NCI-H1694 treated with DMSO at 0.1 percent for 48 hours (cell line): ENCODE data around the gene SSU72.
"Not testable (repeated sequence)": the region's sequence is repeated elsewhere in the genome, so short reads cannot be mapped to it uniquely, and the experiment has no call there.

Experiments
- DNase-seq: peaks from one replicate; lab custom pipeline; 2025; lab: John Stamatoyannopoulos, UW

SSU72 gene

DNA sequence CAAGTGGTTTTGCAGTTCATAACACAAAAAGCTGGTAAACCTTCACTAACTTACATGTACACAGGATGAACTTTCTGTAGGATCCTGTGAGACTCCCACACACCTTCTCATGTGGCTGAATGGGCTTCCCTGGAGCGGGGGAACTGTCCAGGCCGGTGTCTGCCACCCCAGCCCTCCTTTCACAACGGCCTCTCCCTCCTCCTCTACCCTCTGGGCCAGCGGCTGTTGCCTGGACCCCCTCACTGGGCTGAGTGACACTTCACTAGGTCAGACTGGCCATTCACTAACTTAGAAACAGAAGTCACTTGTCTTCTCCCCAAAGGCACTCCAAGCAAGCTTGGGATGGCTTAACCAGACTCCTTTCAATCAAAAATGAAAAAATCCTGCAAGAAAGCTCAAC, 16.1 kb downstream of the SSU72 start:
- no peak for DNase-seq

DNA sequence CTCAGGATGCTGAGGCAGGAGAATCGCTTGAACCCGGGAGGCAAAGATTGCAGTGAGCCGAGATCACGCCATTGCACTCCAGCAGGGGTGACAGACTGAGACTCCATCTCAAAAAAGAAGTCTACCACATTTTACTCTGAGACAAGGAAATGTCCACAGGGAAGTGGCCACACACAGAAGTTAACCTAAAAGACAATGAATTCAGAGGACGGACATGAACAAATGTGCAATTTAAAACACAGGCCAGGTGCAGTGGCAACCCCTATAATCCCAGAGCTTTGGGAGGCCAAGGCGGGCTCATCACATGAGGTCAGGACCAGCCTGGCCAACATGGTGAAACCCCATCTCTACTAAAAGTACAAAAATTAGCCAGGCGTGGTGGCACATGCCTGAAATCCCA, 17.0 kb downstream of the SSU72 start:
- not testable (repeated sequence) for DNase-seq

DNA sequence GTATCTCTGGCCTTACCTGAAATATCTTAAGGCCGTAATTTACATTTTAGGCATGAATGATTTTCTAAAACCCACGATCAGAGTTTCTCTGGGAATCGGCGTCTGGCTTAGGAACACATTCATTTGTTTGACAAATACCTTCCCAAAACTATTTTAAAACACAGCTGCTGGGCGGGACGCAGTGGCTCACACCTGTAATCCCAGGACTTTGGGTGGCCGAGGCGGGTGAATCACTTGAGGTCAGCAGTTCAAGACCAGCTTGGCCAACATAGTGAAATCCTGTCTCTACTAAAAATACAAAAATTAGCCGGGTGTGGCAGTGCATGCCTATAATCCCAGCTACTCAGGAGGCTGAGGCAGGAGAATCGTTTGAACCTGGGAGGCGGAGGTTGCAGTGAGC, 17.7 kb downstream of the SSU72 start:
- not testable (repeated sequence) for DNase-seq

DNA sequence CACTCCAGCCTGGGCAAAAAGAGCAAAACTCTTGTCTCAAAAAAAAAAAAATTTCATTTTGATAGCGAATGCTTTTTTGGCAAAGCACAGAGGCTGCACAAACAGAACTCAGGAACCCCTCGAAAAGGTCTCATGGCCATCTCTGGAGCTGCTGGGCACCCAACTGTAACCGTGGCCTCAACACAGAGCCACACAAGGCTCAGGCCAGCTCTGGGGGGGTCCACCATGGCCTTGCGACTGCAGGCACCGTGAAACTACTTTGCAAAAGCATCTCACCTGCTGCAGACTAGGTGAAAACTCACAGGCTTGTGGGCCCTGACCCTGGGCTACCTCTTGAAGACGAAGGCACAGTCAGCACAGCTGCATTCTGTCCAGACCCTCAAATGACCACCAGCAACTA, 18.2 kb downstream of the SSU72 start:
- no peak for DNase-seq

DNA sequence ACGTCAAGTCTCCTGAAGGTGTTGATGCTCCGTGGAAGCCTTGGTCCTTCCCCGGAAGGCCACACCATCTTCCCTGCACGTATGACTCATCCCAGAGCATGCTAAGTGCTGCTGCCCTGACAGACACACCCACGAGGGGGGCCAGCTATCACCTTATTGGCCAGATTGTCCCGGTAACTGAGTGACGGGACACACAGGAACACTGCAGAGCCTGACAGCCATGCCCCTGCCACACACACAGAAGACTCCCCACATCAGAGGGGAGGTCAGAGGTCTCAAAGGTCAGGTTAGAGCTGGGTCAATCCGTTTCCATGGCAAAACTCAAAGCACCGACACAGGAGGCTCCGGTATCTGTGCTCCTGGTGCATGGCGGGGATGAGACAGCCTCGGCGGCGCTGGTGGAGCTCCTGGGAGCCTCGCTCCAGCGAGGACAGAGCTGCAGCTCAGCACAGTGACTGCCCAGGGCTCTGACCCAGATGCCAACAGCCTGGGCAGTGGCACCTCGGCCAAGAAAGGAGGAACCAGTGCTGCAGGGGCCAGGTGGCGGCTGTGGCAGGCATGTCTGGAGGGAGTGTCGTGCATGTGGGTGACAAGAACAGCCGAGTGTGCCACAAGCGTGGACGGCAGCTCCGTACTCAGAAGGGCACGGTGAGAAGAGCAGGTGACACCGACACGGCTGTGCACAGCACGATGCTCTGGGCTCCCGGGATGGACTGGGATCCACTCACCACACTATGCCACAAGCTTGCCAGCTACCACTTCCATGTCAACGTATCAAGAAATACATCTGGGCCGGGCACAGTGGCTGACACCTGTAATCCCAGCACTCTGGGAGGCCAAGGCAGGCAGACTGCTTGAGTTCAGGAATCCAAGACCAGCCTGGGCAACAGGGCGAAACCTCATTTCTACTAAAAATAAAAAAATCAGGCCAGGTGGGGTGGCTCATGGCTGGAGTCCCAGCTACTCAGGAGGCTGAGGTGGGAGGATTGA, 19.4 kb downstream of the SSU72 start:
- DNase-seq = no peak

DNA sequence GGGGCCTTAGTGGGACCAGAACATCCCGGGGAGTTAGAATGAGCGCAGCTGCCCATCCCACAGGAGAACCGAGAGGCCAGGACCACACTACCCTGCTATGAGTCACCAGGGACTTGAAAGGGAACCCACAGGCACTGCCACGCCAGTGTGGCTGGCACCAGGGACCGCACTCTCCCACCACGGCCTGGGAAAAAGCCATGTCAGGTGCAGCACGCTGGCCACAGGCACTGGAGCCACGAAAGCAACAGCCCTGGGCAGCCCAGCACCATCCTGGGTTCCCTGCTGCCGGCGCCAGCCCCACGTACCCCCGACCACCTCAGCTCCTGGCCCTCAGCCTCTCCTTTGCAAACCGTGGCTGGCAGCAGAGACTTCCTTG, 20.1 kb downstream of the SSU72 start:
- DNase-seq = no peak

DNA sequence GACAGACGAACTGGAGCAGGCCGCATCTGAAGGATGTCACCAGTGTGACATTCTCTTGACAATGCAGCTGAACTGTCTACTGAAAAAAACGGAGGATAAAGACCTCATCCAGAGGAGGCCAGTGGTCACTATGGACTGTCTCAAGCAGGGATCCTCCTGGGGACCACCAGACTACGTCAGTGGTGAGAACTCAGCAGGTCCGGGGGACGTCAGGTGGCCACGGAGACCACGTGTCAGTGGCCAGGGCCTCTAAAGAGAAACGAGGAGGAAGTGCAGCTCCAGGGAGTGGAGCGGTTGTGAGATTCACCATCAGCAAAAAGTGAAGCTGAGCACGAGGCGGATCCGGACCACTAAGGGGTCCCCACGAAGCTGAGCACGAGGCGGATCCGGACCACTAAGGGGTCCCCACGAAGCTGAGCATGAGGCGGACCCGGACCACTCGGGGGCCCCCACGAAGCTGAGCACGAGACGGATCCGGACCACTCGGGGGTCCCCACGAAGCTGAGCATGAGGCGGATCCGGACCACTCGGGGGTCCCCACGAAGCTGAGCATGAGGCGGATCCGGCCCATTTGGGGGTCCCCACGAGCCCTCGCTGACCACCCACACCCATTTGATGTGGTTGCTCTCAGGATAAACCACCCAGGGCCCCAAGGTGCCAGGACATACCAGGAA, 20.7 kb downstream of the SSU72 start:
- DNase-seq = no peak

DNA sequence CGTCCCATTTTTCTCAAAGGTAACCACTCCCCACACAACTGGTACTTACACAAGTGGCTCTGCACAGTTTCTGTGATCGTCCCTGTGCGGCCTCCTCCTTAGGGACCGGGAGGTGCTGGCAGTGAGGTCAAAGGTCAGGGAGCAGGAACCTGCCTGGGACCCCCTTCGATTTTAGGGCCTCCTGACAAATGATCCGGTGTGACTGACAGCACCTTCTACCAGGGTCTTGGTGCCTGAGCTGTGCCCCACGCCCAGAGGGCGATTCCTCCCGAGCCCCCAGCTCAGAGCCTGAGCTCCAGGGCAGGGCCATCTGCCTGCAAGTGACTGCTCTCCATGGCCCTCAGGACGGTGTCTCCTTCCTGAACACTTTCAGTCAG, 22.4 kb downstream of the SSU72 start:
- DNase-seq = no peak

DNA sequence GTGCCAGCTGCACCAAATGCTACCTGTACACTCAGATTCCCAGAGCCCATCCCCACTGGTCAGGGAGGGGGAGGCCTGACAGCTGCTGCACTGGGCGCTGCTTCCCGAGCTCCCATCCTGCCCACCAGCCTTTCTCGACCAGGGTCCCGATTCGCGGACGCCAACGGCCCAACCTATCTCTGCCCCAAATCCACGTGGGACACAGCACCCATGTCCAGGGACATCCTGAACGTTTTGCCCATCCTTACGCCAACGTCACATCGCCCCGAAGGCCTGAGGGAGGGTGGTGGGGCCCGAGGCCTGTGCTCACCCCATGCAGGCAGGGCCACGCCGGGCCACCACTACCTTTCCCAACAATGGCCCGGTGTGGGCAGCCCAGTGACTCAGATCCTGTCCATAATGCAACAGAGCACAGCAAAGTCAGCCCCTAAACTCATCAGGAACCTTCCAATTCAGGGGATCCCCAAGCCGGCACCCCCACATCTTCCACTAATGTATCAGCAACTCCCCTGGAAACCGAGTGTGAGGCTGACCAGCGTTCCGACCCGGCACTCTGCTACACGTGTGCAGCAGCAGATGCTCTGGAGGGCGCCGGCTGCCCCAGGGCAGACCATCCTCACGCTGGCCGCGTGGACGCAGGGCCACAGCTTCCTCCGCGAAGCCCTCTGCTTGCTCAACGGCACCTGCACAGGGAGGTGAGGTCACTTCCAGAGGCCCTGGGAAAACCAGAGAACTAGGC, 23.0 kb downstream of the SSU72 start:
- no peak for DNase-seq

DNA sequence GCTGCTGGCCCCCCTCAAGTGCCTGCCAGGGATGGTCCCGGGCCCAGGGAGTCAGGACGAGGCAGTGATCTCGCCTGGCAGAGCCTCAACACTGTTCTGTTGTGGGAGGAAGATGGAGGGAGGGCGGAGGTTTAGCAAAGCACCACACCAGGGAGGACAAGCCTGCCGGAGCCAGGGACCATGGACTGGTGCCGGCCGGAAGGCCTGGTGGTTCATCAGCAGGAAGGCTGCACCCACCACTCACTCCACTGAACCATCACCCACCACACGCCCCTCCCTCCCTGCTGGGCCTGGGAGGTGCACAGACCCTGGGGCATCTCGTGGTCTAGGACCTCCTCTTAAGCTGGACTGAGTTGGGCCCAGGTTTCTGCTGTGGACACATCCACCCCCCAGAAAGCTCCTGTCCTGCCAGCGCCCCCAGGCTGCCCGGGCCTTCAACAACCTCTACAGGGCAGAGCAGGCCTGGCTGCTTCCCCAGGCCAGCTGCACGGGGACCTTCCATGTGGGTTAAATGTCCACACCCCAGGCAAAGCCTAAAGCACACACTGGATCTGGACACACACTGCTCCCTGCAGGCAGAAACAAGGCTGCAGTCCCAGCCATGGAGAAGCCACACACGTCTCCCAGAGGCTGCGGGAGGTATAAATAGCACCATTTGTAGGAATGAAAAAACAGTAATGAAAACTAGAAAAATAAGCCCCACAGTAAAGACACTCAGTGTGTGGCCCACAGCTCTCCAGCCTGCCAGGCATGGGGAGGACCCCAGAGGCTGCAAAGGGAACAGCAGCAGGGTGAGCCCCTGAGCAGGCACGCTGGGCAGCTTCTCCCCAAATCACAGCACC, 23.9 kb downstream of the SSU72 start:
- DNase-seq = peak; percentile 11

DNA sequence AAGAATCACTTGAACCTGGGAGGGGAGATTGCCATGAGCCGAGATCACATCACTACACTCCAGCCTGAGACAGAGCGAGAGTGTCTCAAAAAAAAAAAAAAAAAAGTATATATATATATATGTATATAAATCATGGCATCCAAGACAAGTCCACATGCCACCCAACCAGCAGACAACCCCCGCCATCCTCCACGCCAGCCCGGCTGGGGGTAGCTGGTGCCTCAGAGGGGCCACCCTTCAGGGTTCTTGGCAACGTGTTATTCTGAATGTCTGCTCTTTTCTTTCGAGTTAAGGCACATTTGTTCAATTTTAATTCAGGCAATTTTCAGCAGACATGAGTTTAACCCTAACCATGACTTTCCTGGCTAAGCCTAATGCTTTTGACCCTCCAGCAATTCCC, 24.6 kb downstream of the SSU72 start:
- no peak for DNase-seq

DNA sequence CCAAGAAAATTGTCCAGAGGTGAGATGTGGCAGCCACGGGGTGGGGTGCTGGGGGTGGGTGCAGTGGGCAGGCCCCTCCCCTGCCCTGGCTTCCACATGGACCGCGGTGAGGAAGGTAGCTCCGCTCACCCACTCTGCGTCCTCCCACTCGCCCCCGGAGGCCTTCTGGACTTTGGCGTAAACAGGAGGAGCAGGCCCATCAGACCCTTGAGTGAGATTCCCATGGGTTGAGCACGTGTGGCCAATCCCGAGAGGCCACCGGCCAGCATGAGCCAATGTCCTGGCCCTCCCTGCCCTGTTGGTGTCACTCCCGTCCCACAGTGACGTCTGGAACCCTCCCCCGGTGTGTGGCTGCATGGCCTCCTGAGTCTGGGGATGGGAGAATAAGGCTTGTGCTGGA, 26.1 kb downstream of the SSU72 start:
- no peak for DNase-seq

DNA sequence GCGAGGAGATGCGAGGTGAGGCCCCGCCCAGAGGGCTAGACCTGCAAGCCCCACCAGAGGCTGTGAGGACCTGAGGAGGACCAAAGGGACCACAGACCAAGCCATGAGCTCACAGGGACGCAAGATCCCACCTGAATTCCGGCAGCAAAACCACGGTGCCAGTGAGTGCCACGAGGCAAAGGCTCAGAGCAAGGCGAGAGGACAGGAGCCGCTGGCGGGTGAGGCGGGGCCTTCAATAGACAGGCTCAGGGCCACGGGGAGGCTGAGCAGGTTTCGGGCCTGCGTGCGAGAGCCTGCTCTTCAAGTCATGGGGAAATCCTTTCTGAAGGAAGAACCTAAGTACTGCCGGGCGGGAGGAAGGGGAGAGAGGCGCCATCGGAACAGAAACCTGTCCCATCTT, 27.2 kb downstream of the SSU72 start:
- no peak for DNase-seq

DNA sequence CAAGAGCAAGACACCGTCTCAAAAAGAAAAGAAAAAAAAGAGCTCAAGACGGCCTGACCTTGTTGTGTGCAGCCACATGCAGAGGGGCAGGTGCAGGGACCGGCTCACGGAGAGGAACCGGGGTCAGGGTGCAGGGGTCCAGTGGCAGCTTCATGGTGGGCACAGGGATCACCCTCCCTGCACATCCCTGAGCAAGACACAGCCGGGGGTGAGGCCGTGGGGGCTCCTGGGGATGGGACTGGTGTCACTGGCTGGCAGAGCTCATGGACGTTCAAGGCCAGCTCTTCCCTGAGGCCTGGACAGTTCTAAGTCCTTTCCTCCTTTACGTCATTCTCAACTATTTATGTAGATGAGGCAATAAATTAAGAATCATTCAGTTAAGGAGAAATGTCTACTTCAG, 27.7 kb downstream of the SSU72 start:
- DNase-seq = no peak

DNA sequence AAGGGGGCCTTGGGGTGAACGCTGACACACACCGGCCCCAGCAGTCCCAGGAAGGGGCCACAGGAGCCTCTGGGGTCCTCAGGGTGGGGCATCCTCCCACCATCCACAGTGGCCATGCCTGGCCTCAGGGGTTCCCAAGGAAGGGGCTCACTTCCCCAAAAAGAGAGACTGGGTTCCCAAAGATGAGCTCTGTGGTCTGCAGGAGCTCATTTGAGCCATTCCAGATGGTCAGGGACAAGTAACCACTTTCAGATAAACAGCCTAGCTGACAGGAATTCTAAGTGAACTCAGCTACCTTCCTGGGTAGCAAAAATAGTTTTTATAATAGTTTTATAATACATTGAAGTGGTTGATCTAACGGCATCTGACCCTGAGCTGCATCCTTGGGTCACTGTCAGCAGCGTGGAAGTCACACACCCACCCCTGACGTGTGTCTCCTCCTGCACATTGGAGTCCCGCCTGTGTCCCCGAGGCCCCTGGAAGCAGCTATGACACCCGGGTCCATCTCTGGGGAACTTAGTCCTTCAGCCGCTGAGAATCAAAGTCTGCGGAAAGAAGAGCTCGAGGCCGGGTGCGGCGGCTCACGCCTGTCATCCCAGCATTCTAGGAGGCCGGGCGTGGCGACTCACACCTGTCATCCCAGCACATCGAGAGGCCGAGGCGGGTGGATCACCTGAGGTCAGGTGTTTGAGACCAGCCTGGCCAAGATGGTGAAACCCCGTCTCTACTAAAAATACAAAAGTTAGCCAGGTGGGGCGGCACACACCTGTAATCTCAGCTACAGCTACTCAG, 28.5 kb downstream of the SSU72 start:
- no peak for DNase-seq

DNA sequence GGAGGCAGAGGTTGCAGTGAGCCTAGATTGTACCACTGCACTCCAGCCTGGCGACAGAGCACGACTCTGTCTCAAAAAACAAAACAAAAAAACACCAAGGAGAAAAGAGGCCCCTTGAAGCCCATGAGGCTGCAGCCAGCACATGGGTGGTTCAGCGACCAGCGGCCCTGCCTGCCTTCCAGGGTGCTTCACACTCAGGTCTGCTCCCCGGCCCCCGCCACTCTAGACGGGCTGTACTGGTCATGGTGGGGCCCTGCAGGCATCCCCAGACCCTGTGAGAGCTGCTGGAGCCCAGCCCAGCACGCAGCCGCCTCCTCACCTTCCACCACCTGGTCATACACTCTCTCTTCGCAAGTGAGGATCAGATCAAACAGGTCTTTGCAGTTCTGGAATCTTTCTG, 30.1 kb downstream of the SSU72 start:
- DNase-seq = no peak

DNA sequence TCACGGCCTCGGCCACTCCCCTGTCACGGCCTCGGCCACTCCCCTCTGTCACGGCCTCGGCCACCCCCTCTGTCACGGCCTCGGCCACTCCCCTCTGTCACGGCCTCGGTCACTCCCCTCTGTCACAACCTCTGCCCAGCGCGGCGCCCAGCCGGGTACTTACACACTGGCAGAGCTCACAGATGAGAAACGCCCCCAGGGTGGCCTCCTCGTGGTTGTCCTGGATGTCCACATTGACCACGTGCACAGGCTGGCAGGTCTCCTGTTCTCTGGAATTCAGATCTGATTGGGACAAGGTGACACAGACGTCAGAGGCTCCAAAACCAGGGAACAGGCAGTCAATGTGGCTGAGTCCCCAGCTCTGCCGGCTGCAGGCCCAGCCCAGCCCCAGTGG, 31.0 kb downstream of the SSU72 start:
- no peak for DNase-seq

DNA sequence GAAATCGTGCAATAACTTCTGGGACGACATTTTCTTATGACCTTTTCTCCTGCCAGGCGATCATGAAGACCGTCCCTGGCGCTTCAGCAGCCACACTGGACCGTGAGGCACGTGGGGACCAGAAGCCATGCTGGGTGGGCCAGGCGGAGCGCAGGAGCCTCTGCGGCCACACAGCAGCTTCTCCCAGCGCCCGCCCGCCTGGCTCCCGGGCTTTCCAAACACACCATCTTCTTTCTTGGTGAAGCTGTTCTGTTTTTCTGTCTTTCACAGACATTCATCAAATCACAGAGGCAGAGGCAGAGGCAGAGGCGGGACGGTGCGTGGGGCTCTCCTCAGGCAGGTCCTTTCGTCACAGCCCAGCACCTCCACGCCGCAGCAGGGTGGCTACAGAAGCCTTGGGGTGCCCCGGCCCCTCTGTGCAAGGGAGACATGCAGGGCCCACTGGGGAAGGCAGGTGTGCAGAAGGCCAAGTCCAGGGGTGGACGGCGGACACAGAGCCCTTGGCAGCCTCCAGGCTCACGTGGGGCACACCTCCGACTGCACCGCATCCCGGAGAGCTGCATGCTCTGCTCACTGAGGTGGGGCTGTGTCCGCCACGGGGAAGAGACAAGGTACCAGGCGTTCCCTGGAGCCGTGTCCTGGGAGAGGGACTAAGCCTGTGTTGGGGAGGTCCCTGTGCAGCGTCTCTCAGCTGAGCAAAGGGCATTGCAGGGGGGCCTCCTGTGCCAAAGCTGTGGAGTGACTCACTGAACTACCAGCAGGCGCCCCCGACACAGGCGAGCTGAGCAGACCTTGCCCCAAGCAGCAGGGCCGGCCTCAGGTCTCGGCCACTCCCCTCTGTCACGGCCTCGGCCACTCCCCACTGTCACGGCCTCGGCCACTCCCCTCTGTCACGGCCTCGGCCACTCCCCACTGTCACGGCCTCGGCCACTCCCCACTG, 31.6 kb downstream of the SSU72 start:
- no peak for DNase-seq

DNA sequence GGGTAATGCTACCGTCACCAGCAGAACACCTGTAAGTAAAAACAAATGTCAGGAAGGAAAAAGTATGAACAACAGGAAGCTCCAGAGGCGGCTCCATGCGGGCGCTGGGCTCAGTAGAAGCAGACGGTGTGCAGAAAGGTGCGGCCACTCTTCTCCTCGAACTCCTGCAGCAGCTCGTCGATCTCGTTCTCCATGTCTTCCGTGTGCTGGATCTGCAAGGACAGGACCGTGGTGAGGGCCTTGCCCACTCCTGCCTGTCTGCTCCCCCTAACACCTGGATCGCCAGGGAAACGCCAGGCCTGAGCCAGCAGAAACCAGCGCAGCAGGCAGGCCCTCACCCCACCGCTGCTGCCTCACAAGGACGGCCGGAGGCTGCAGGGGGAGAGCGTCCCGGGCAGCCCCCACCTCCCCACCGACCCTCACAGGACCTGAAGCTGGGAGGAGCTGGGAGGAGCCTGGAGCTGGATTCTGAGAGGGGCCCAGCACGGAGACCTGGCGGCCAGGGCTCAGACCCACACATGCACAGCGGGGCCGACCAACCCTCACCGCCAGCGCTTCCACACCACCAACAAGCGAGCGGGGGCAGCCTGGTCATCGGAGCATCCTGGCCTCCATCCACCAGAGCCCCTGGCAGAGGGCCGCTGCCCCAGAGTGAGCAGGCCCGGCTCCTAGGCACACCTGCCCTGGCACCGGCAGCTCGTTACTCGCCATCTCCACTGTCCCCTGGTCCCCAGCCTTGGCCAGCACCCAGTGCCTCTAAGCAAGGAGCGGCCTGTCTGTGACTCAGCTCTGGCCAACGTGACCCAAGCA, 32.5 kb downstream of the SSU72 start:
- no peak for DNase-seq
